Measurements from ENCODE around the gene GCC1. TPM values are rescaled to one million over a fixed set of nuclear protein-coding genes. Genes with fewer than 3 reads are reported as not detected.

GCC1 gene
- total and polyA plus RNA-seq, 3 experiments from 2014 or later = 20.1 to 21.0 (median 20.2) TPM

- Histone ChIP-seq H3K27me3 (ENCODE audit: insufficient read depth, low read length, poor library complexity, severe bottlenecking) (no peaks in the 10 kb centered on the region), H3K4me1 (ENCODE audit: insufficient read depth, low read length) (peaks cover 43% of the 10 kb centered on the region), H3K4me3 (ENCODE audit: low read length) (peak within 1 kb of the TSS; percentile 79), H3K9me3 (ENCODE audit: low read length) (no peaks in the 10 kb centered on the region), H3K36me3 (ENCODE audit: insufficient read depth, low read length) (peaks cover 13% of the 10 kb centered on the region), H3K27ac (ENCODE audit: low read depth, low read length) (peak within 1 kb of the TSS; percentile 92)
- CTCF ChIA-PET = no interaction called here
- Mint-ChIP-seq H3K36me3 (peaks cover 0 to 50% (median 3%) of the 10 kb centered on the region in 3 donors), H3K4me3 (peak within 1 kb of the TSS; percentile 91 to 99 (median 97)), H3K4me1 (peaks cover 46 to 65% (median 54%) of the 10 kb centered on the region in 3 donors), H3K9me3 (no peaks in the 10 kb centered on the region), H3K27ac (peak within 1 kb of the TSS; percentile 67 to 99 (median 96)), H3K27me3 (no peaks in the 10 kb centered on the region)
- POLR2A ChIA-PET = interaction anchor here (1.5 kb wide), 2 partner anchors 63 to 548 kb away, joined by 5 to 9 read pairs; no protein-coding TSS in a partner anchor
- peak; percentile 81 to 91 (median 86) for DNase-seq
These were observed 2.8 kb upstream of the GCC1 start, which contains the start of gene ARF5 for GRCh38 chr7:127588019-127588696. Gene ARF5, plus strand, starts transcription at chr7:127588411. Its CDS starts 88 bp downstream, at chr7:127588499.

GRCh38 chr7:127587663-127588018, 2.2 kb upstream of the GCC1 start:
- Histone ChIP-seq H3K9me3 (ENCODE audit: low read length) (no peaks in the 10 kb centered on the region), H3K27me3 (ENCODE audit: insufficient read depth, low read length, poor library complexity, severe bottlenecking) (no peaks in the 10 kb centered on the region), H3K36me3 (ENCODE audit: insufficient read depth, low read length) (peaks cover 13% of the 10 kb centered on the region), H3K27ac (ENCODE audit: low read depth, low read length) (peak overlapping the region; percentile 48), H3K4me1 (ENCODE audit: insufficient read depth, low read length) (peaks cover 48% of the 10 kb centered on the region), H3K4me3 (ENCODE audit: low read length) (peak overlapping the region; percentile 58)
- CTCF ChIA-PET = interaction anchor here (0.6 kb wide), 1 partner anchor 548 kb away, joined by 3 read pairs; no protein-coding TSS in a partner anchor
- peaks cover 0 to 51% (median 3%) of the 10 kb centered on the region in 3 donors for H3K36me3 Mint-ChIP-seq
- H3K27ac Mint-ChIP-seq = peak overlapping the region in 7 of 8 donors; percentile 7 to 95 (median 74)
- no peak for DNase-seq
- H3K4me1 Mint-ChIP-seq = peaks cover 51 to 70% (median 59%) of the 10 kb centered on the region in 3 donors
- no peaks in the 10 kb centered on the region for H3K27me3 Mint-ChIP-seq
- H3K9me3 Mint-ChIP-seq = no peaks in the 10 kb centered on the region
- H3K4me3 Mint-ChIP-seq = peak overlapping the region; percentile 58 to 97 (median 91)
- POLR2A ChIA-PET = interaction anchor here (1.5 kb wide), 2 partner anchors 64 to 548 kb away, joined by 5 to 9 read pairs; no protein-coding TSS in a partner anchor

- no peaks in the 10 kb centered on the region for H3K27me3 Mint-ChIP-seq
- POLR2A ChIA-PET = interaction anchor here (0.6 to 1.4 kb wide), 2 partner anchors 65 to 180 kb away, joined by 3 to 4 read pairs; no protein-coding TSS in a partner anchor
- peaks cover 61% of the 10 kb centered on the region for H3K4me1 ChIP-seq (ENCODE audit: insufficient read depth, low read length)
These were observed 950 bp upstream of the GCC1 start for GRCh38 chr7:127586346-127586745.

GRCh38 chr7:127584648-127585043, 750 bp downstream of the GCC1 start:
- peaks cover 67% of the 10 kb centered on the region for H3K4me1 ChIP-seq (ENCODE audit: insufficient read depth, low read length)
- peak overlapping the region; percentile 81 for H3K4me3 ChIP-seq (ENCODE audit: low read length)
- ChIA-PET CTCF (interaction anchor here (1.5 to 1.6 kb wide), 2 partner anchors 44 to 124 kb away, joined by 3 to 5 read pairs; no protein-coding TSS in a partner anchor), POLR2A (no interaction called here)
- Mint-ChIP-seq H3K27ac (peak overlapping the region; percentile 92 to 98 (median 95)), H3K4me3 (peak overlapping the region; percentile 91 to 97 (median 93)), H3K36me3 (peaks cover 0 to 50% (median 6%) of the 10 kb centered on the region in 3 donors), H3K27me3 (no peaks in the 10 kb centered on the region), H3K4me1 (peaks cover 68 to 89% (median 82%) of the 10 kb centered on the region in 3 donors), H3K9me3 (no peaks in the 10 kb centered on the region)
- no peaks in the 10 kb centered on the region for H3K9me3 ChIP-seq (ENCODE audit: low read length)
- H3K27me3 ChIP-seq (ENCODE audit: insufficient read depth, low read length, poor library complexity, severe bottlenecking) = no peaks in the 10 kb centered on the region
- peaks cover 14% of the 10 kb centered on the region for H3K36me3 ChIP-seq (ENCODE audit: insufficient read depth, low read length)
- peak overlapping the region; percentile 90 for H3K27ac ChIP-seq (ENCODE audit: low read depth, low read length)
- DNase-seq = no peak

More at GRCh38 chr7:127586346-127586745, 950 bp upstream of the GCC1 start:
- Histone ChIP-seq H3K36me3 (ENCODE audit: insufficient read depth, low read length) (peaks cover 18% of the 10 kb centered on the region), H3K27ac (ENCODE audit: low read depth, low read length) (no peak overlapping the region), H3K9me3 (ENCODE audit: low read length) (no peaks in the 10 kb centered on the region), H3K4me3 (ENCODE audit: low read length) (peak overlapping the region; percentile 81), H3K27me3 (ENCODE audit: insufficient read depth, low read length, poor library complexity, severe bottlenecking) (no peaks in the 10 kb centered on the region)
- Mint-ChIP-seq H3K4me3 (peak overlapping the region; percentile 58 to 97 (median 91)), H3K27ac (peak overlapping the region in 6 of 8 donors; percentile 26 to 97 (median 94)), H3K9me3 (no peaks in the 10 kb centered on the region), H3K36me3 (peaks cover 0 to 54% (median 4%) of the 10 kb centered on the region in 3 donors), H3K4me1 (peaks cover 61 to 80% (median 72%) of the 10 kb centered on the region in 3 donors)
- CTCF ChIA-PET = interaction anchor here (1.5 kb wide), 1 partner anchor 43 kb away, joined by 5 read pairs; no protein-coding TSS in a partner anchor
- DNase-seq = no peak

GRCh38 chr7:127582361-127582760, 3.0 kb downstream of the GCC1 start:
- Mint-ChIP-seq H3K27ac (peak overlapping the region in 1 of 8 donors; percentile 33), H3K36me3 (peaks cover 0 to 61% (median 9%) of the 10 kb centered on the region in 3 donors), H3K4me3 (peak overlapping the region in 4 of 7 donors; percentile 8 to 97 (median 40)), H3K9me3 (no peaks in the 10 kb centered on the region), H3K4me1 (peaks cover 62 to 86% (median 84%) of the 10 kb centered on the region in 3 donors), H3K27me3 (no peaks in the 10 kb centered on the region)
- H3K27ac ChIP-seq (ENCODE audit: low read depth, low read length) = no peak overlapping the region
- H3K4me1 ChIP-seq (ENCODE audit: insufficient read depth, low read length) = peaks cover 52% of the 10 kb centered on the region
- CTCF ChIA-PET = no interaction called here
- no peaks in the 10 kb centered on the region for H3K9me3 ChIP-seq (ENCODE audit: low read length)
- H3K36me3 ChIP-seq (ENCODE audit: insufficient read depth, low read length) = peaks cover 14% of the 10 kb centered on the region
- no peak for DNase-seq
- H3K27me3 ChIP-seq (ENCODE audit: insufficient read depth, low read length, poor library complexity, severe bottlenecking) = no peaks in the 10 kb centered on the region
- no peak overlapping the region for H3K4me3 ChIP-seq (ENCODE audit: low read length)
- POLR2A ChIA-PET = interaction anchor here (0.6 kb wide), 1 partner anchor 8 kb away, joined by 4 read pairs; no protein-coding TSS in a partner anchor

GRCh38 chr7:127581716-127582115, 3.7 kb downstream of the GCC1 start:
- no peaks in the 10 kb centered on the region for H3K9me3 Mint-ChIP-seq
- peak overlapping the region in 4 of 7 donors; percentile 8 to 97 (median 38) for H3K4me3 Mint-ChIP-seq
- CTCF ChIA-PET = no interaction called here
- H3K9me3 ChIP-seq (ENCODE audit: low read length) = no peaks in the 10 kb centered on the region
- H3K27ac ChIP-seq (ENCODE audit: low read depth, low read length) = no peak overlapping the region
- H3K27me3 Mint-ChIP-seq = no peaks in the 10 kb centered on the region
- H3K27me3 ChIP-seq (ENCODE audit: insufficient read depth, low read length, poor library complexity, severe bottlenecking) = no peaks in the 10 kb centered on the region
- peak overlapping the region in 5 of 8 donors; percentile 17 to 51 (median 33) for H3K27ac Mint-ChIP-seq
- no peak for DNase-seq
- H3K4me1 ChIP-seq (ENCODE audit: insufficient read depth, low read length) = peaks cover 52% of the 10 kb centered on the region
- peaks cover 0 to 64% (median 12%) of the 10 kb centered on the region in 3 donors for H3K36me3 Mint-ChIP-seq
- H3K4me1 Mint-ChIP-seq = peaks cover 62 to 81% (median 80%) of the 10 kb centered on the region in 3 donors
- peaks cover 14% of the 10 kb centered on the region for H3K36me3 ChIP-seq (ENCODE audit: insufficient read depth, low read length)
- POLR2A ChIA-PET = interaction anchor here (0.6 kb wide), 1 partner anchor 7 kb away, joined by 4 read pairs; no protein-coding TSS in a partner anchor
- H3K4me3 ChIP-seq (ENCODE audit: low read length) = no peak overlapping the region

GRCh38 chr7:127580612-127581011, 4.8 kb downstream of the GCC1 start:
- ChIA-PET CTCF (no interaction called here), POLR2A (no interaction called here)
- Mint-ChIP-seq H3K4me1 (peaks cover 52 to 75% (median 69%) of the 10 kb centered on the region in 3 donors), H3K4me3 (peak overlapping the region in 2 of 7 donors; percentile 11 to 97), H3K36me3 (peaks cover 0 to 67% (median 15%) of the 10 kb centered on the region in 3 donors), H3K27ac (peak overlapping the region in 5 of 8 donors; percentile 2 to 20 (median 3)), H3K27me3 (no peaks in the 10 kb centered on the region), H3K9me3 (no peaks in the 10 kb centered on the region)
- Histone ChIP-seq H3K9me3 (ENCODE audit: low read length) (no peaks in the 10 kb centered on the region), H3K27me3 (ENCODE audit: insufficient read depth, low read length, poor library complexity, severe bottlenecking) (no peaks in the 10 kb centered on the region), H3K4me3 (ENCODE audit: low read length) (no peak overlapping the region), H3K36me3 (ENCODE audit: insufficient read depth, low read length) (peaks cover 14% of the 10 kb centered on the region), H3K27ac (ENCODE audit: low read depth, low read length) (no peak overlapping the region), H3K4me1 (ENCODE audit: insufficient read depth, low read length) (peaks cover 46% of the 10 kb centered on the region)
- DNase-seq = no peak

Measured in CD8-positive, alpha-beta memory T cell (primary cell).